Right ventricle myocardium superior (tissue), 1 donor: ENCODE data around the gene SNPH. TPM values are rescaled to one million over a fixed set of nuclear protein-coding genes. Genes with fewer than 3 reads are reported as not detected.

Source experiments
- ATAC-seq: fragments of 200-7000 bp; cut with Tn5 transposase; one replicate; pipeline ENCODE4 v1.9.1; 2020; ENCODE audit warnings: mild to moderate bottlenecking; ENCODE audit not compliant: poor library complexity
- DNase-seq: peaks from one replicate; pipeline ENCODE4 v3.0.0-alpha.2; 2020
- intact Hi-C: fragments of 100-400 bp; cut with DNase I; formaldehyde crosslinking; loops from one replicate; pipeline ENCODE4 v1.11.2; 2022
- total RNA-seq: library from RNA; stranded (reverse); fragmentation: NEBNext Ultra II Directional; extraction: Animal tissue kit (Norgen Biotek cat#: 25700); gene quantifications from one replicate; pipeline ENCODE4 v1.2.1, GENCODE V29; 2021
- donor health status: DM: no; HTN: yes; CAD: no; lungs with severe emphysema.

SNPH gene
- total RNA-seq, 1 donor from 2014 or later = 8.9 TPM

DNA sequence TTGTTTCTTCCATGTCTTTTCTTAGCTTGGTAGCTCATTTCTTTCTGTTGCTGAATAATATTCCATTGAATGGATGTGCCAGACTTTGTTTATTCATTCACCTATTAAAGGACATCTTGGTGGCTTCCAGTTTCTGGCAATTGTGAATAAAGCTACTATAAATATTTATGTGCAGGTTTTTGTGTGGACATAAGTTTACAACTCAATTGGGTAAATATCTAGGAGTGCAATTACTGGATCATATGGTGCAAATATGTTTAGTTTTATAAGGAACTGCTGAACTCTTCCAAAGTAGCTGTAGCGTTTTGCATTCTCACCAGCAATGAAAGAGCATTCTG lies 79.6 kb downstream of the SNPH start:
- DNase-seq (no peak), ATAC-seq (no peak)
- intact Hi-C loops = no loop called here

DNA sequence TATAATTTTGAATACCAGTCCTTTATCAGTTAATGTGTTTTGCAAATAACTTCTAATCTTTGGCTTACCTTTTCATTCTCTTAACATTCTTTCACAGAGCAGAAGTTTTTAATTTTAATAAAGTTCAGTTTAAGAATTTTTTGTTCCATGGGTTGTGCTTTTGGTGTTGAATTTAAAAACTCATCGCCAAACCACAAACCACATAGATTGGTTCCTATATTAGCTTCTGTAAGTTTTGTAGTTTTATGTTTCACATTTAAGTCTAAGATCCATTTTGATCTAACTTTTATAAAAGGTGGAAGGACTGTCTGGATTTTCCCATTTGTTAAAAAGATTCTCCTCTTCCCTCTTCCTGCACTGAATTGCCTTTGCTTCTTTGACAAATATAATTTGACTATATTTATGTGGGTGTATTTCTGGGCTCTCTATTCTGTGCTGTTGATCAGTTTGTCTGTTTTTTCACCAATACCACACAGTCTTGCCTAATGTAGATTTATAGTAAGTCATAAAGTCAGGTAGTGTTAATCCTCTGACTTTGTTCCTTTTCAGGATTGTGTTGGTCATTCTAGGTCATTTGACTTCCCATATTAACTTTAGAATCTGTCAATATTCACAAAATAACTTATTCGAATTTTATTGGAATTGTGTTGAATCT lies 80.3 kb downstream of the SNPH start:
- ATAC-seq (no peak), DNase-seq (no peak)
- intact Hi-C loops = no loop called here

DNA sequence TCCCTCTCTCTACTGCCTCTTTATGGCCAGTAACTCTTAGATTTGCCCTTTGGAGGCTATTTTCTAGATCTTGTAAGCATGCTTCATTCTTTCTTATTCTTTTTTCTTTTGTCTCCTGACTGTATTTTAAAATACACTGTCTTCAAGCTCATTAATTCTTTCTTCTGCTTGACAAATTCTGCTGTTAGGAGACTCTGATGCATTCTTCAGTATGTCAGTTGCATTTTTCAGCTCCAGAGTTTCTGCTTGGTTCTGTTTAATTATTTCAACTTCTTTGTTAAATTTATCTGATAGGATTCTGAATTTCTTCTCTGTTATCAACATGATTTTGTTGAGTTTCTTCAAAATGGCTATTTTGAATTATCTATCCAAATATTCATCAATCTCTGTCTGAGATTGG lies 87.9 kb downstream of the SNPH start:
- DNase-seq = no peak
- intact Hi-C loops = no loop called here
- no peak for ATAC-seq

DNA sequence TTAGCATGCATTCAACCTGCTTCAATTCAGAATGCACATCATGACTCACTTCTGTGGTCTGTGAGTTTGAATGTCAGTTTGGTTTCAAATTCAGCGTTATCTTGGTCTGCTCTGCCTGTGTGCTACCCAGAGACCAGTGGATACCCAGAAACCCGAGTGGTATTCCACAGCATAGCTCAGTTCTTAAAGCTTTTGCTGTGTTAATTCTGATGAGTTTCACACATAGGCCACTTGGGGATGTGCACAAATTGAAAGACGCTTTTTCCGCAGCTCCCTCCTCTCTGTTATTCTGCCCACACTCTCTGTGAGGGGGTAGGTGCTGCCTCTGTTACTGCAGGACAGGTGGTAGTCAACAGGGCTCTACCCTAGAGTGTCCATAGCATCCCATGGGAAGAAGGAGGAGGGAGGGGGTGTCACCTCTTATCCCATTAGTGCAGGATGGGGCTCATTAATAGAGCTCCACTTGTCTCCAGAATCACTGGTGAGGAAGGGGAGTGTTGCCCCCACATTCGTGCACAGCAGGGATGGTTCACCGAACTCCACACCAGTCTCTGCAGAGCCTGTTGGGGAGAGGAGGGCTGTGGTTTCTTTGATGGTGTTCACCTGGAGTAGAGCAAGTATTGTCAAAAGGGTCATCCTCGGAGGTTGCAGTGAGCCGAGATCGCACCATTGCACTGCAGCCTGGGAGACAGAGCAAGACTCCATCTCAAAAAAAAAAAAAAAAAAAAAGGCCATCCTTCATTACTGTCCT lies 92.0 kb downstream of the SNPH start:
- DNase-seq = no peak
- intact Hi-C loops = no loop called here
- no peak for ATAC-seq

Other genes with a start within 250 kb of the SNPH start
- 121 TPM for gene PSMF1, start 147.7 kb upstream of the SNPH start, total RNA-seq
- gene TMEM74B, start 81.3 kb upstream of the SNPH start, total RNA-seq = 5.2 TPM
- gene C20orf202, start 62.8 kb upstream of the SNPH start, total RNA-seq = 0.35 TPM
- gene RAD21L1, start 40.2 kb upstream of the SNPH start, total RNA-seq = not detected
- gene SDCBP2, start 62.8 kb downstream of the SNPH start, total RNA-seq = 2.5 TPM
- 112 TPM for gene FKBP1A, start 126.8 kb downstream of the SNPH start, total RNA-seq
- gene NSFL1C, start 200.6 kb downstream of the SNPH start, total RNA-seq = 55.8 TPM
- 3.1 TPM for gene SIRPB2, start 225.1 kb downstream of the SNPH start, total RNA-seq